Measurements from ENCODE around the gene LRRN2. TPM values are rescaled to one million over a fixed set of nuclear protein-coding genes. Genes with fewer than 3 reads are reported as not detected.

LRRN2 gene
- total RNA-seq, 1 donor from 2014 or later = 4.9 TPM

- no peak overlapping the region for H3K9ac ChIP-seq (ENCODE audit: low read length)
- H2AFZ ChIP-seq (ENCODE audit: low read depth, low read length) = no peak overlapping the region
- H3K27ac Mint-ChIP-seq (ENCODE audit: unreplicated experiment) = no peak overlapping the region
- no peaks in the 10 kb centered on the region for H3K4me1 ChIP-seq (ENCODE audit: insufficient read depth, low read length)
- peaks cover 52% of the 10 kb centered on the region for H3K27me3 Mint-ChIP-seq (ENCODE audit: low read depth, unreplicated experiment)
- no peak overlapping the region for H3K27ac ChIP-seq (ENCODE audit: low read depth, low read length)
- no peak overlapping the region for H3K4me2 ChIP-seq (ENCODE audit: low read length)
- no peaks in the 10 kb centered on the region for H3K36me3 ChIP-seq (ENCODE audit: insufficient read depth, low read length)
- H3K9me3 ChIP-seq (ENCODE audit: insufficient read depth, low read depth, low read length) = no peaks in the 10 kb centered on the region
- H3K4me1 Mint-ChIP-seq (ENCODE audit: low read depth, unreplicated experiment) = peaks cover 6% of the 10 kb centered on the region
- no peak for FAIRE-seq
- TF ChIP-seq, protein P1, sequence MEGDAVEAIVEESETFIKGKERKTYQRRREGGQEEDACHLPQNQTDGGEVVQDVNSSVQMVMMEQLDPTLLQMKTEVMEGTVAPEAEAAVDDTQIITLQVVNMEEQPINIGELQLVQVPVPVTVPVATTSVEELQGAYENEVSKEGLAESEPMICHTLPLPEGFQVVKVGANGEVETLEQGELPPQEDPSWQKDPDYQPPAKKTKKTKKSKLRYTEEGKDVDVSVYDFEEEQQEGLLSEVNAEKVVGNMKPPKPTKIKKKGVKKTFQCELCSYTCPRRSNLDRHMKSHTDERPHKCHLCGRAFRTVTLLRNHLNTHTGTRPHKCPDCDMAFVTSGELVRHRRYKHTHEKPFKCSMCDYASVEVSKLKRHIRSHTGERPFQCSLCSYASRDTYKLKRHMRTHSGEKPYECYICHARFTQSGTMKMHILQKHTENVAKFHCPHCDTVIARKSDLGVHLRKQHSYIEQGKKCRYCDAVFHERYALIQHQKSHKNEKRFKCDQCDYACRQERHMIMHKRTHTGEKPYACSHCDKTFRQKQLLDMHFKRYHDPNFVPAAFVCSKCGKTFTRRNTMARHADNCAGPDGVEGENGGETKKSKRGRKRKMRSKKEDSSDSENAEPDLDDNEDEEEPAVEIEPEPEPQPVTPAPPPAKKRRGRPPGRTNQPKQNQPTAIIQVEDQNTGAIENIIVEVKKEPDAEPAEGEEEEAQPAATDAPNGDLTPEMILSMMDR (IDR thresholded peaks at IDR 0.05; ENCODE audit: insufficient read depth, low read depth, low read length) = no peak
- no peak for TF ChIP-seq EZH2 (IDR thresholded peaks at IDR 0.05; ENCODE audit: insufficient read depth, low read length)
- no peaks in the 10 kb centered on the region for H3K36me3 Mint-ChIP-seq (ENCODE audit: low read depth, unreplicated experiment)
- H3K4me3 Mint-ChIP-seq (ENCODE audit: unreplicated experiment) = no peak overlapping the region
- no peaks in the 10 kb centered on the region for H4K20me1 ChIP-seq (ENCODE audit: insufficient read depth, low read length)
- DNase-seq (ENCODE audit: low read depth) = no peak
- peaks cover 4% of the 10 kb centered on the region for H3K9me3 Mint-ChIP-seq (ENCODE audit: unreplicated experiment)
- no peaks in the 10 kb centered on the region for H3K79me2 ChIP-seq (ENCODE audit: insufficient read depth, low read length)
- no peak overlapping the region for H3K4me3 ChIP-seq (ENCODE audit: insufficient read depth, low read depth, low read length)
- peaks cover 2% of the 10 kb centered on the region for H3K27me3 ChIP-seq (ENCODE audit: insufficient read depth, low read length)
These were observed 17.7 kb upstream of the LRRN2 start for GRCh38 chr1:204703268-204703664.

GRCh38 chr1:204702552-204703267, 17.2 kb upstream of the LRRN2 start:
- H3K4me3 Mint-ChIP-seq (ENCODE audit: unreplicated experiment) = no peak overlapping the region
- H3K36me3 Mint-ChIP-seq (ENCODE audit: low read depth, unreplicated experiment) = no peaks in the 10 kb centered on the region
- H3K27me3 ChIP-seq (ENCODE audit: insufficient read depth, low read length) = peaks cover 2% of the 10 kb centered on the region
- no peak for FAIRE-seq
- no peak for DNase-seq (ENCODE audit: low read depth)
- no peaks in the 10 kb centered on the region for H3K79me2 ChIP-seq (ENCODE audit: insufficient read depth, low read length)
- H3K9ac ChIP-seq (ENCODE audit: low read length) = no peak overlapping the region
- H2AFZ ChIP-seq (ENCODE audit: low read depth, low read length) = no peak overlapping the region
- no peak overlapping the region for H3K27ac ChIP-seq (ENCODE audit: low read depth, low read length)
- no peak overlapping the region for H3K4me3 ChIP-seq (ENCODE audit: insufficient read depth, low read depth, low read length)
- H3K4me1 Mint-ChIP-seq (ENCODE audit: low read depth, unreplicated experiment) = peaks cover 6% of the 10 kb centered on the region
- H3K27ac Mint-ChIP-seq (ENCODE audit: unreplicated experiment) = no peak overlapping the region
- no peaks in the 10 kb centered on the region for H4K20me1 ChIP-seq (ENCODE audit: insufficient read depth, low read length)
- H3K4me2 ChIP-seq (ENCODE audit: low read length) = no peak overlapping the region
- TF ChIP-seq EZH2 (IDR thresholded peaks at IDR 0.05; ENCODE audit: insufficient read depth, low read length) = no peak
- TF ChIP-seq, protein P1 (IDR thresholded peaks at IDR 0.05; ENCODE audit: insufficient read depth, low read depth, low read length) = no peak
- H3K36me3 ChIP-seq (ENCODE audit: insufficient read depth, low read length) = no peaks in the 10 kb centered on the region
- no peaks in the 10 kb centered on the region for H3K9me3 ChIP-seq (ENCODE audit: insufficient read depth, low read depth, low read length)
- H3K9me3 Mint-ChIP-seq (ENCODE audit: unreplicated experiment) = peaks cover 4% of the 10 kb centered on the region
- peaks cover 52% of the 10 kb centered on the region for H3K27me3 Mint-ChIP-seq (ENCODE audit: low read depth, unreplicated experiment)
- no peaks in the 10 kb centered on the region for H3K4me1 ChIP-seq (ENCODE audit: insufficient read depth, low read length)

DNA sequence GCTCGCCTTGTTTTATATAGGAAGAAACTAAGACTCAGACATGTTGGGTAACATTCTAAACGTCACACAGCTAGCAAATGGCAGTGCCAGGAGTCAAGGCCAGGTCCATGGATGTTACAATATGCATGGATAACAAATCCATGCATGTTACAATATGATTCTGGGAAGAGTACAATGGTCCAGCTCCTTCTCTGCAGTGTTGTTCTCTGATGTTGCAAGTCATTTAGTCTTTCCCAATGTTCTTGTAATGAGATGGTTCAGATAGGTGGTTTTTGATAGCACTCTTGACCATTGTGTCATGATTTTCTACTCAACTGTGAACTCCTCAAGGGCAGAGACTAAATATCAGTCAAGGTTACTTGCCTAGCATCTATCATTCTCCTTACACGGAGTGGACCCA, 15.7 kb upstream of the LRRN2 start:
- no peaks in the 10 kb centered on the region for H3K4me1 ChIP-seq (ENCODE audit: insufficient read depth, low read length)
- H3K4me2 ChIP-seq (ENCODE audit: low read length) = no peak overlapping the region
- no peaks in the 10 kb centered on the region for H3K36me3 Mint-ChIP-seq (ENCODE audit: low read depth, unreplicated experiment)
- H3K9me3 ChIP-seq (ENCODE audit: insufficient read depth, low read depth, low read length) = no peaks in the 10 kb centered on the region
- H3K27me3 ChIP-seq (ENCODE audit: insufficient read depth, low read length) = peaks cover 8% of the 10 kb centered on the region
- TF ChIP-seq, protein P1 (IDR thresholded peaks at IDR 0.05; ENCODE audit: insufficient read depth, low read depth, low read length) = no peak
- no peak for TF ChIP-seq EZH2 (IDR thresholded peaks at IDR 0.05; ENCODE audit: insufficient read depth, low read length)
- no peak for FAIRE-seq
- no peak overlapping the region for H3K4me3 ChIP-seq (ENCODE audit: insufficient read depth, low read depth, low read length)
- no peak overlapping the region for H3K4me3 Mint-ChIP-seq (ENCODE audit: unreplicated experiment)
- H3K27ac ChIP-seq (ENCODE audit: low read depth, low read length) = no peak overlapping the region
- peaks cover 4% of the 10 kb centered on the region for H3K4me1 Mint-ChIP-seq (ENCODE audit: low read depth, unreplicated experiment)
- no peaks in the 10 kb centered on the region for H3K36me3 ChIP-seq (ENCODE audit: insufficient read depth, low read length)
- H3K27ac Mint-ChIP-seq (ENCODE audit: unreplicated experiment) = no peak overlapping the region
- no peak for DNase-seq (ENCODE audit: low read depth)
- H4K20me1 ChIP-seq (ENCODE audit: insufficient read depth, low read length) = no peaks in the 10 kb centered on the region
- peaks cover 51% of the 10 kb centered on the region for H3K27me3 Mint-ChIP-seq (ENCODE audit: low read depth, unreplicated experiment)
- no peaks in the 10 kb centered on the region for H3K79me2 ChIP-seq (ENCODE audit: insufficient read depth, low read length)
- no peak overlapping the region for H2AFZ ChIP-seq (ENCODE audit: low read depth, low read length)
- no peak overlapping the region for H3K9ac ChIP-seq (ENCODE audit: low read length)
- H3K9me3 Mint-ChIP-seq (ENCODE audit: unreplicated experiment) = peaks cover 4% of the 10 kb centered on the region

All from astrocyte (in vitro differentiated cells and primary cell).